ENCODE measurements around the gene ZNF436.
"Not testable (repeated sequence)": the region's sequence is repeated elsewhere in the genome, so short reads cannot be mapped to it uniquely, and the experiment has no call there.

ZNF436 gene

GRCh38 chr1:23337869-23338268 lies 31.8 kb downstream of the ZNF436 start:
- peaks cover 54% of the 10 kb centered on the region for H3K4me1 Mint-ChIP-seq
- peaks cover 68% of the 10 kb centered on the region for H3K36me3 Mint-ChIP-seq (ENCODE audit: low read depth)
- no peaks in the 10 kb centered on the region for H3K9me3 Mint-ChIP-seq
- DNase-seq (no peak), ATAC-seq (no peak)
- H3K27ac Mint-ChIP-seq = no peak overlapping the region
- H3K27me3 Mint-ChIP-seq = no peaks in the 10 kb centered on the region
- no peak overlapping the region for H3K4me3 Mint-ChIP-seq

- Mint-ChIP-seq H3K27me3 (no peaks in the 10 kb centered on the region), H3K27ac (no peak overlapping the region), H3K36me3 (ENCODE audit: low read depth) (peaks cover 68% of the 10 kb centered on the region), H3K9me3 (no peaks in the 10 kb centered on the region), H3K4me3 (no peak overlapping the region), H3K4me1 (peaks cover 24% of the 10 kb centered on the region)
- DNase-seq = no peak
- ATAC-seq = no peak
Measured at GRCh38 chr1:23331713-23332112, 37.9 kb downstream of the ZNF436 start.

- H3K4me1 Mint-ChIP-seq = peaks cover 28% of the 10 kb centered on the region
- no peaks in the 10 kb centered on the region for H3K27me3 Mint-ChIP-seq
- H3K27ac Mint-ChIP-seq = peak overlapping the region; percentile 3
- peaks cover 72% of the 10 kb centered on the region for H3K36me3 Mint-ChIP-seq (ENCODE audit: low read depth)
- H3K4me3 Mint-ChIP-seq = no peak overlapping the region
- DNase-seq = no peak
- no peaks in the 10 kb centered on the region for H3K9me3 Mint-ChIP-seq
- ATAC-seq = no peak
Measured at GRCh38 chr1:23330846-23331245, 38.8 kb downstream of the ZNF436 start.

- Mint-ChIP-seq H3K9me3 (no peaks in the 10 kb centered on the region), H3K36me3 (ENCODE audit: low read depth) (peaks cover 65% of the 10 kb centered on the region), H3K4me1 (peaks cover 27% of the 10 kb centered on the region), H3K27ac (peak overlapping the region; percentile 23), H3K27me3 (no peaks in the 10 kb centered on the region), H3K4me3 (no peak overlapping the region)
- ATAC-seq (no peak), DNase-seq (no peak)
Measured at GRCh38 chr1:23325393-23325792, 44.2 kb downstream of the ZNF436 start.

GRCh38 chr1:23322770-23323169 lies 46.9 kb downstream of the ZNF436 start:
- peaks cover 62% of the 10 kb centered on the region for H3K36me3 Mint-ChIP-seq (ENCODE audit: low read depth)
- H3K27ac Mint-ChIP-seq = peak overlapping the region; percentile 9
- DNase-seq (no peak), ATAC-seq (no peak)
- peaks cover 12% of the 10 kb centered on the region for H3K4me1 Mint-ChIP-seq
- no peaks in the 10 kb centered on the region for H3K27me3 Mint-ChIP-seq
- H3K4me3 Mint-ChIP-seq = no peak overlapping the region
- no peaks in the 10 kb centered on the region for H3K9me3 Mint-ChIP-seq

- Mint-ChIP-seq H3K36me3 (ENCODE audit: low read depth) (peaks cover 64% of the 10 kb centered on the region), H3K27ac (peak overlapping the region; percentile 6)
- H3K27me3 Mint-ChIP-seq, H3K4me1 Mint-ChIP-seq, ATAC-seq, DNase-seq, H3K4me3 Mint-ChIP-seq, H3K9me3 Mint-ChIP-seq: not testable (repeated sequence)
Measured at GRCh38 chr1:23310280-23310679, 59.4 kb downstream of the ZNF436 start.
